IPS-18c (cell line): ENCODE data around the gene YARS2.
"Not testable (repeated sequence)": the region's sequence is repeated elsewhere in the genome, so short reads cannot be mapped to it uniquely, and the experiment has no call there.

Source experiments
- H3K4me3 ChIP-seq: 2 replicates; pipeline ENCODE4 v1.7.0; 2013; ENCODE audit warnings: low read depth, mild to moderate bottlenecking, low read length, moderate library complexity; ENCODE audit not compliant: insufficient read depth
- H3K9me3 ChIP-seq: one replicate; pipeline ENCODE4 v1.6.1; 2013; ENCODE audit warnings: mild to moderate bottlenecking, low read length, moderate library complexity; ENCODE audit not compliant: control insufficient read depth, insufficient read depth

The YARS2 gene

GRCh38 chr12:32757157-32757556 lies 1.5 kb upstream of the YARS2 start:
- Histone ChIP-seq H3K9me3 (no peaks in the 10 kb centered on the region), H3K4me3 (no peak overlapping the region)

DNA sequence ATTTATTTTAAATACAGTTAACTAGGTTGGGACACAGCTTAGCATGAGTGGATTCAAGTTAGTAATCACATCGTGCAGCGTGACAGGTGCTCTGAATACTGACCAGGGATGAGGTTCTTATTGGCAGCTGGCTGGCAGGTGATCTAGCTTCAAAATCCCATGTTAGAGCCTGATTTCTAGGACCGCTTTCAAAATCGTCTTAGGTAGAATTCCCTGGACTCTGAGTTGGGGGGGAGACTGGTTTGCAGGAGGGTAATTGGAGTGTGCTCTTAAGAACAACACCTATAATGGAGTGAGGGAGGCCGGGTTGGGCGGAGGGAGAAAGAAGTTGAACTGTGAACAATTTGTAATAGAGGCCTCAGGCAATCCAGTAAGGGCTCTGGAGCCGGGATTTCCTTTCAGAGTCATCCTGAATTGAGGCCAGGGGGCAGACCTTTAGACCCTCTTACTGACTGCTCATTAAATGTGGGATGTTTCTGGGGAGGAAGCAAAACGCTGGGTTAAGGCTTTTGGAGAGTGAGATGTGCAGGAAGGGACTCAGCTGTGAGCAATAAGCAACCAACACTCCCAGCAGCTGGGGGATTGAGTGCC lies 874 bp upstream of the YARS2 start:
- no peak overlapping the region for H3K4me3 ChIP-seq

GRCh38 chr12:32755051-32755653 lies 545 bp downstream of the YARS2 start:
- no peaks in the 10 kb centered on the region for H3K9me3 ChIP-seq

More for the DNA sequence above, 874 bp upstream of the YARS2 start:
- no peaks in the 10 kb centered on the region for H3K9me3 ChIP-seq

GRCh38 chr12:32754111-32754510 lies 1.6 kb downstream of the YARS2 start:
- H3K9me3 ChIP-seq, result no peaks in the 10 kb centered on the region
- H3K4me3 ChIP-seq, result peak overlapping the region; percentile 97

More at GRCh38 chr12:32755051-32755653, 545 bp downstream of the YARS2 start:
- peak overlapping the region; percentile 97 for H3K4me3 ChIP-seq

DNA sequence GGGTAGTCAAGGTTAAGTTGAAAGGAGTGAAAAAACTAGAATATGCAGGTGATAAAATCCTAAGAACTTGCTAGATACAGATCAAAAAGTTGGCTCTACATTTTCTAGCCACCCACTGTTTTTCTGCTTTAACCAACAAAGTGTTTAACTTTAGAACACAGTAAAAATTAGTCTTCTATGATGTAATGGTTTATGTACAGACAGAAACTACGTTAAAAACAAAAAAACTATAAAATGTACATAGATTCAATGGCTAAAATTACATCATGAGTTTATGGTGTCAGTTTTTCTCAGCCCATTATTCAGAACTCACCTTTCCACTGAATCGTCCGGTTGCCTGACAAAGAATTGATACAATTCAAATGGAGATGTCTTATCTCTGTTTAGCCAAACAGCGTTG lies 2.1 kb downstream of the YARS2 start:
- Histone ChIP-seq H3K4me3 (no peak overlapping the region), H3K9me3 (no peaks in the 10 kb centered on the region)

DNA sequence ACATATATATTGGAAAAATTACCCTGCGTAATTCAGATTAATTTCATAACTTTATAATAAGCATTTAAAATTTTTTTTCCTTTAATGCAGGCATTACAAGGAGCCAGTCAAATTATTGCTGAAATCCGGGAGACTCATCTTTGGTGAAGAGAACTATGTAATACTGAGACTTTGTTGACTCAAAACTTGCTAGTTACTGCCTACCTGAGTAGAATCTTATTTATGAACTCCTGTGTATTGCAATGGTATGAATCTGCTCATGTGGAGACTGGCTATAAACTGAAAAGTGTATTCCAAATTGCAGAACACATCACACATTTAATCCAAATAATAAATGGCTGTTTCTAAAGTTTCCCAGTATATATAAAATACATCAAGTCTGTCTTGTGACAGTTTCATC lies 12.4 kb downstream of the YARS2 start:
- Histone ChIP-seq H3K4me3 (no peak overlapping the region), H3K9me3 (no peaks in the 10 kb centered on the region)

GRCh38 chr12:32742133-32742532 lies 13.6 kb downstream of the YARS2 start:
- H3K4me3 ChIP-seq, result no peak overlapping the region

GRCh38 chr12:32739279-32739678 lies 16.4 kb downstream of the YARS2 start:
- H3K9me3 ChIP-seq, result no peaks in the 10 kb centered on the region
- no peak overlapping the region for H3K4me3 ChIP-seq

More at GRCh38 chr12:32742133-32742532, 13.6 kb downstream of the YARS2 start:
- H3K9me3 ChIP-seq, result no peaks in the 10 kb centered on the region

GRCh38 chr12:32737715-32738114 lies 18.0 kb downstream of the YARS2 start:
- H3K4me3 ChIP-seq, result no peak overlapping the region
- H3K9me3 ChIP-seq, result no peaks in the 10 kb centered on the region

DNA sequence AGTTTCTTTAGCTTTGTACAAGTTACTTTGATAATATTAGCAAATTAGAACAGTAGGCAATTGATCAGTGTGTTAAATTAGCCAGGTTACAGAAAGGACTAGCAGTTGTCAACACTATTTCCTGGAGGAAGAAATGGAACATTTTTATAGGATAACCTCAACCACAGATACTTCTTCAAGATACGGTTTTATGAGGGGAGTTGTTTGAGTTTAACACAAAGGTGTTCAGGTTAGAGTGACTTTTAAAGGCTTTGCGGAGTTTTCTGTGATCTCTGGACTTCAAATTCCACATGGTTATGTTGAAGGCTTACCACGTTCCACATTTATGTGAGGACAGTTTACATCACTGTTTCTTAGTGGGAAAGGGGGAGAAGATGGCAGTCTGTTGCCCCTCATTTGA lies 19.3 kb downstream of the YARS2 start:
- H3K4me3 ChIP-seq, result no peak overlapping the region

DNA sequence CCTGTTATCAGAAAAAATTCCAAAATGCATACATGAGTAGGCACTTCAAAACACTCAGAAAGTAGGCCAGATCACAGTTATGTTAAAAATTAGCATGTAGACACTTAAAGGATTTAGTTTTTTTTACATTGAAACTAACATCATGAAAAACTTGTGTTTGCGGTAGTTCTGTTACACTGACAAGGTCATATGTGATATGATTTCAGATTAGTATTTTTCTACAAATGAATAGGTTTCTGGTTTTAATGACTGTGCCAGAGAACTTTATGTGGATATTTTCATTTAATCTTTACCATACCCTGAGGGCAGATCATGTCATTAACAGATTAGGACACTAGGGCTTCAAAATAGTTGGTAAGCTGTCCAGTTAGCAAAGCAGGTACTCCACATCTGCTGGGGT lies 20.7 kb downstream of the YARS2 start:
- Histone ChIP-seq H3K4me3 (no peak overlapping the region), H3K9me3 (no peaks in the 10 kb centered on the region)

More for the DNA sequence above, 19.3 kb downstream of the YARS2 start:
- no peaks in the 10 kb centered on the region for H3K9me3 ChIP-seq

GRCh38 chr12:32727237-32727636 lies 28.5 kb downstream of the YARS2 start:
- Histone ChIP-seq H3K4me3 (no peak overlapping the region), H3K9me3 (no peaks in the 10 kb centered on the region)

- no peak overlapping the region for H3K4me3 ChIP-seq
Observed at GRCh38 chr12:32726286-32726685, 29.4 kb downstream of the YARS2 start.

DNA sequence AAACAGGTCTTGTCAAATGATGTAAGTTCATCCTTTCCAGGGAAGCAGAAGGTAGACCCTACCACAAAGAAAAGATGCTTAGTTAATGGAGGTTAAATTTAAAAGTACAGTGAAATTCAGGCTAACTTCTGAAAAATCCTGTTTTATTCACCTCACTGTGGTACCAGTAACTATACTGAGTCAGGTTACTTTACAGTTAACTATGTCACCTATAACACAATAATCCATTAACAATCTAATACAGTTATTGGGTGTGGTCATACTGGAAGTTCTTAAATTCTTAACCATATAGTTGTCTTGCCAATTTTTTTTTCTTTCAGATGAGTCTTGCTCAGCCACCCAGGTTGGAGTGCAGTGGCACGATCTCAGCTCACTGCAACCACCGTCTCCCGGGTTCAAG lies 30.4 kb downstream of the YARS2 start:
- not testable (repeated sequence) for H3K9me3 ChIP-seq, H3K4me3 ChIP-seq

More at GRCh38 chr12:32726286-32726685, 29.4 kb downstream of the YARS2 start:
- no peaks in the 10 kb centered on the region for H3K9me3 ChIP-seq

DNA sequence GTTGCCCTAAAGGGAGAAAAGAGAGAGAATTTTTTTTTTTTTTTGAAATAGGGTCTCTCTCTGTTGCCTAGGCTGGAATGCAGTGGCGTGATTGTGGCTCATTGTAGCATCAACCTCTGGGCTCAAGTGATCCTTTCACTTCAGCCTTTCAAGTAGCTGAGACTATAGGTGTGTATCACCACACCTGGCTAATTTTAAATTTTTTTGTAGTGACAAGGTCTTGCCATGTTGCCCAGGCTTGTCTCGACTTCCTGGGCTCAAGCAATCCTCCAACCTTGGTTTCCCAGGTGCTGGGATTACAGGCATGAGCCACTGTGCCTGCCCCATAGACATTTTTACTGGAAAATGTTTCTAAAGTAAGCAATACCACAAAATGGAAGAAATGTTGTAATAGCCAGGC lies 36.8 kb downstream of the YARS2 start:
- Histone ChIP-seq H3K4me3 (no peak overlapping the region), H3K9me3 (no peaks in the 10 kb centered on the region)

GRCh38 chr12:32714772-32715171 lies 40.9 kb downstream of the YARS2 start:
- Histone ChIP-seq H3K4me3 (no peak overlapping the region), H3K9me3 (no peaks in the 10 kb centered on the region)

- Histone ChIP-seq H3K4me3 (no peak overlapping the region), H3K9me3 (no peaks in the 10 kb centered on the region)
Observed at GRCh38 chr12:32708926-32709325, 46.8 kb downstream of the YARS2 start.

GRCh38 chr12:32706335-32707024 lies 49.2 kb downstream of the YARS2 start:
- no peaks in the 10 kb centered on the region for H3K9me3 ChIP-seq
- H3K4me3 ChIP-seq, result no peak overlapping the region
